Forelimb muscle (tissue), 1 donor: ENCODE measurements around the gene AK2. TPM values are rescaled to one million over a fixed set of nuclear protein-coding genes. Genes with fewer than 3 reads are reported as not detected.
"Not testable (repeated sequence)": the region's sequence is repeated elsewhere in the genome, so short reads cannot be mapped to it uniquely, and the experiment has no call there.

Experiments used
- DNase-seq: peaks from one replicate; pipeline ENCODE4 v3.0.0-alpha.2; 2013; ENCODE audit warnings: low read depth
- polyA plus RNA-seq: library from polyadenylated mRNA; unstranded; fragments of 120-200 nt; gene quantifications from one replicate; pipeline ENCODE4 v1.2.1, GENCODE V29; 2013; ENCODE audit not compliant: insufficient read length

Gene AK2
- polyA plus RNA-seq, 1 donor, result 124 TPM

GRCh38 chr1:33055210-33056008 is 18.7 kb upstream of the AK2 start:
- peak; percentile 62 for DNase-seq

- DNase-seq, result no peak
Observed at GRCh38 chr1:33050221-33051076, 13.8 kb upstream of the AK2 start.

DNA sequence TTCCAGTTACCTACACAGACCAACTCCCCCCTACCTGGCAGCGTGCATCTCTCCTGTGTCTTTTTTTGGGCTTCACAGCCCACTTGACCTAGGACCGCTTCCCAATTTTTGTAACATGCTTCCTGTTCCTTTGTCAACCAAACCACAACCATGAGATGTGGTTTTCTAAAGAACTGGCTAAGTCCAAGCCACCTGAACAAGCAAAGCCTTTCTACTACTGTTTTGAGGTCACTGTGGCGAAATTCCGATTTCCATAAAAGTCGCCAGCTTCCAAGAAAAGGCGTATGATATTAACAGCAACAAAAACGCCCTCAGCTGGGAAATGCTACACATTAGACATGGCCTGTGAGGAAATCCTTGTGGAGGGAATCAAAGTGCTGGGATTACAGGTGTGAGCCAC is 12.7 kb upstream of the AK2 start:
- no peak for DNase-seq

DNA sequence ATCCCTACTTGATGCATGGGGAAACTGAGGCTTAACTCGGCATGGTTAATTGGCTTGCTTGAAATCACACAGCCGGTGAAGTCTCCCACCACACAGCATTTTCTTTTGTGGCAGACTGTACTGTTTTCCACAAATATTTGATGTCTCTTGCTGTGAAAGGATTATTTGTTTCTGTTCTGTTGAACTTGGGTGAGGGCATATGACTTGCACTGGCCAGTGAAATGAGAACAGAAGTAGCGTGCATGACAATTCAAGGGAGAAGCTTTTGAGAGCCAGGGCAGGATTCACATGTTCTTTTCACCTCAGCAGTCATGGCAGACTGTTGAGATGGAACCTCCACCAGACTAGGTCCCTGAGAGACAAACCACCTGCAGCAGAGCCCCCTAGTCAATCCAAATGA is 11.7 kb upstream of the AK2 start:
- DNase-seq, result no peak

DNA sequence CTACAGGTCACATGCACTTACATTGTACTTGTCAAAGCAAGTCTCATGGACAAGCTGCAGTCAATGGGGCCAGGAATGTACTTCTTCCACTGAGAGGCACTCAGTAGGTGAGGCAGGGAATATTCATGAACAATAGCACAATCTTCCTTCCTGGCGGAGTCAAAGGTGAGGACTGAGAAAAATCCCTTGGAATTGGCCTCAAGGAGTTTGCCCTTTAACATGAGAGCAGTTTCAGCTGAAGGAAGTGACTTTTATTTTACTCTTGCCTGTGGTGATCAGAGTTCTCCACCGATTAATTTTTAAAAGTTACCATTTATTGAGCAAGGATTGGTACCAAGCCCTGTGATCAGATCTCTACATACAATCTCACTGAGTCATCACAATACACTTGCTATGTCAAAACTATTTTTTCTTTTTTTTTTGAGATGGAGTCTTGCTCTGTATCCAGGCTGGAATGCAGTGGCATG is 11.2 kb upstream of the AK2 start:
- no peak for DNase-seq

GRCh38 chr1:33047290-33047689 is 10.6 kb upstream of the AK2 start:
- no peak for DNase-seq

GRCh38 chr1:33046234-33046633 is 9.6 kb upstream of the AK2 start:
- DNase-seq, result not testable (repeated sequence)

DNA sequence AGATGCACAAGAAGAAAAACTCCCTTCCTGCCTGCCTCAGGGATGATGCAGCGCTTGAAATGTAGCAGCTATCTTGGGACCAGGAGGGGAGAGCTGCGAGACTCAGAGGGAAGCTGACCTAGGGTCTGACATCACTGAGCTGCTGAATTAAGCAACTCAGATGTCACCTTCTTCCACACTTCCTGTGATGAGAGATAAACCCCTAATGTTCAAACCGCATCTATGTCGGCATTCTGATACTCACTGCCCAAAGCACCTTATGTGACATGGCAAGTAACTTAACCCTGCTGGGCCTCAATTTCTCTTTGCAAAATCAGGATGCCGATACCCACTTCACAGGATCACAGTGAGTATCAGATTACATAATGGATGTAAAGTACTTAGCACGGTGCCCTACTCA is 9.1 kb upstream of the AK2 start:
- no peak for DNase-seq

GRCh38 chr1:33045246-33045645 is 8.6 kb upstream of the AK2 start:
- DNase-seq, result no peak

DNA sequence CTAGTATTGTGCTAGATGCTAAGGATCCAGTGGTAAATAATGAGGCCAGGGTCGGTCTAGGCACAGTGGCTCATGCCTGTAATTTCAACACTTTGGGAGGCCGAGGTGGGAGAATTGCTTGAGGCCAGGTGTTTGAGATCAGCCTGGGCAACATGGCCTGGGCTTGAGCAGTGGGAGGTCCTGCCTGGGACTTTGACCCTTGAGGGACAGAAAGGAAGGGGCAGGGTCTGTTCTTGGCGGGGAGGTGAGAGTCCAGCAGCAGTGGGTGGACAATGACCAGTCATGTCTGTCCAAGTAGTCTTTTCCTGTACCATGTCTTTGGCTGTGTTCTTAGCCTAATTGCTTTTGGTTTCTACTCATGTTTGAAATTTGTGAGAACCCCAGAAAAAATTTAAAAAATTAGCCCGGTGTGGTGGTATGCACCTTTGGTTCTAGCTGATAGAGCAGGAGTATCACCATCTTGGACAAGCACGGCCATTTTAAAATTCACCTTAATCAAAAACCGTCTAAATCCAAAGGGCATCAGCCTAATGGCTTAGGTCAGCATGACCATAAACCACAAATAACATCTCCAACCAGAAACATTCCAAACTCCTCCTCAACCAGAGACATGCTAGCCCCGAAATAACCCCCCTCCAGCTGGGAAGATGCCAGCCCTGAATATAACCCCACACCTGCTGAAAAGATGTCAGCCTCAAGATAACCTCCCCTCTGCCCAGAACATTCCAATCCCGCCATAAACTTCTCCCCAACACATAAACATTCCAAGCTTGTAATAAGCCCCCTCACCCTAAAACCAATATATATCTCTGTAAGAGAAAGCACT is 6.8 kb upstream of the AK2 start:
- DNase-seq, result no peak

DNA sequence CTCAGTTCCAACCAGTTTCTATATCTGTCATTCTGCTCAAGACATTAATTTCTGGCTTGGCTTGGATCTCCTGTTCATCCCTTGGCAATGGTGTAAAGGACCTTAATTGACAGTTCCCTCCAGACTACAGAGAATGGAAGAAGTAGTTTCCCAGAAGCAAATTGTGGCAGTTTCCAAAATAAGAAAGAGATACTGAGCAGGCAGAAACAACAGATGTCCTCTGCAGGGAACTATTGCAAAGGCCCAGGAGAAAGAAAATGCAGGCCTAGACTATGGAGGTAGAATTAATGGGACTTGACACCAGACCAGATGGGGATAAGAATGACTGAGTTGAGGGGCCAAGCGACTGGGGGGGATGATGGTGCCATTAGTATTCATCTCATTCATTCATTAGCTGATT is 6.1 kb upstream of the AK2 start:
- DNase-seq, result no peak

DNA sequence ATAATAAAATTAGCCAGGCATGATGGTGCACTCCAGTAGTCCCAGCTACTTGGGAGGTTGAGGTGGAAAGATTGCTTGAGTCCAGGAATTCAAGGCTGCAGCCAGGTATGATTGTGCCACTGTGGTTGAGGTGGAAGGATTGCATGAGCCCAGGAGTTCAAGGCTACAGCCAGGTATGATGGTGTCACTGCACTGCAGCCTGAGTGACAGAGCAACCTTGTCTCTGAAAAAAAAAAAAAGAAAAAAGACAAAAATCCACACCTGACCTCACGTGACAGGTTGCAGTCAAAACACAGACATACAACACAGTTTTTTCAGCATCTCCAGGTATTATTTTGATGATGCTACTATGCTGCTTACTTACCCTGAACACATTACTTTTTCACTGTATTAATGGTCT is 4.3 kb upstream of the AK2 start:
- no peak for DNase-seq

- DNase-seq, result no peak
Observed at GRCh38 chr1:33039840-33040239, 3.2 kb upstream of the AK2 start.

DNA sequence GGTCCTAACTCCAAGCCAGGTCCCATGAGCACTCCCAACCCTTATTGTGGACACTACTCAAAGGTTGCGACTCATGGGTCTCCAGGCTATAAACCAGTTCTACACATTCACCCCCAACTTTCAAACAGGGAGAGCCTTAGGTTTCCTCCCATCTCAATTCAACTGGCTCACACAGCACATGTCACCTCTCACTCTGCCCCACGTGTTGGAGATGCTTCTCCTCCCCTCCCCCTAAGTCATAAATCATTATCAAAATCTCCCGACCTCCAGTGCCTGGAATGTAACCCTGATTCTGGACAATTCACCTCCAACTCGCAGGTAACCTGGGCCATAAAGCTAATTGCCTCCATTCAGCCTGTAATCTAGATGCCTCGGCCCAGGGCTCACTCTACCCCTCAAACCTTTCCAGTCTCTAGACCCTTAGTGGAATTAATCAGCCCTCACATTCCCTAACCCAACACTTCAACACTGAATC is 595 bp downstream of the AK2 start:
- no peak for DNase-seq

DNA sequence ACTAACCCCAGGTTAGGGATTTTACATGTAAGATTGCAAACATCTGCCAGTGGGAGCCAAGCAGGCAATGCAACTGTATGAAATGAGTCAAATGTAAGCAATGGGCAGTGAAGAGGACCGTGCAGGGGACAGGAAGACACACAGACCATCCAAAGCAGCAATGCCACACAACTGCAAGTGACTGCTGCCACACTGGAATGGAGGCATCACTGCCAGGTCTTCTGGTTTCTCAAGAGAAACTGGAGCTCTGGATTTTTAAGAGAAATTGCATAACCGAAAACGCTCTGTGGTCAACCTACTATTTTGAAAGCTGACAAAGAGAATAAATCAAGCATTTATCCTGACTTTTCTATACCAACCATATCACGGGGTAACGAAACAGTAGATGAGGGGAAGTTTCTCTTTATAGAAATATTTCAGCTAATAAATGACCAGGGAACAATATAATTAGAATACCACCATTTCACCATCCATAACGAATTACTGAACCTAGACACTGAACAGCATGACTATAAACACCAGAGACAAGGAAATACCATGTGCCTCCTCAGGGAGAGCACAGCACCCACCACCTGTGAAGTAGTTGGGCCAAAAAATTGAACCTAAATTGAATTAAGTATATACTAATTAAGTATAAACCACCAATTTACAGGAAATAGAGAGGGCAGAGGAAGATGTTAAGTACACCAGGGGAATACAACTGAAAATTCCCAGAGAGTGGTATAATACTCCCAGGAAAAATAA is 4.4 kb downstream of the AK2 start:
- no peak for DNase-seq

DNA sequence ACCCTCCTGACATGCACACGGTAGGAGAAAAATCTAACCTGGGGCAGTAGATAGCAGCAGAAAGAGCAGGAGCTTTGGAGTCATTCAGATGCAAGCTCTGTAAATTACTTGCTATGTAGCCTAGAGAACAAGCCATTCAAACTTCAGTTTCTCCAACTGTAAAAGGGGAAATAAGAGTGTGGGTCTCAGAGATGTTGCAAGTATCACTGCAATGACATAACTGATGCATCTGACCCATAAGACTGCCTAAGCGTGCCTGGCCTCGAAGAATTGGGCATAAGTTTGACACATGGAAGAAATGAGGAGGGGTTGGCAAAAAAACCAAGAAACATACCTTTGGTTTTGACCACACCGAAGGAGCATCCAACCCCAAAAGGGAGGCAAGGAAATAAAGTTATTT is 5.2 kb downstream of the AK2 start:
- no peak for DNase-seq

DNA sequence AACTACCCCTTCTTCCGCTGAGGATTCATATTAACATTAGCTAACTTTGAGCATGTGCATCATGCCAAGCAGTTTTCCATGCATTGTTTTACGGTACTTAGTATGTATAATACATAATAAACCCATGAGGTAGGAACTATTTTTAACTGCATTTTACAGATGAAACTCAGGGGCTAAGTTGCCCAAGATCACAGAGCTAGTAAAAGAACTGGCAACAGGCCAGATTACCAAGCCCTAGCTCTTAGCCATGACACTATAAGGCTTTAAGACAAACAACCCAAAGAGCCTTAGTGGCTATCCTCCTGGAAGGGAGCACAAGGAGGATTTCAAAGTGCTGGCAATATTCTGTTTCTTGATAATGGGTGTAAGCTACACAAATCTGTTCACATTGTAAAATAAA is 6.1 kb downstream of the AK2 start:
- DNase-seq, result no peak

- no peak for DNase-seq
Observed at GRCh38 chr1:33029921-33030320, 6.8 kb downstream of the AK2 start.

- DNase-seq, result no peak
Observed at GRCh38 chr1:33029209-33029608, 7.5 kb downstream of the AK2 start.

GRCh38 chr1:33025761-33026160 is 10.9 kb downstream of the AK2 start:
- no peak for DNase-seq

DNA sequence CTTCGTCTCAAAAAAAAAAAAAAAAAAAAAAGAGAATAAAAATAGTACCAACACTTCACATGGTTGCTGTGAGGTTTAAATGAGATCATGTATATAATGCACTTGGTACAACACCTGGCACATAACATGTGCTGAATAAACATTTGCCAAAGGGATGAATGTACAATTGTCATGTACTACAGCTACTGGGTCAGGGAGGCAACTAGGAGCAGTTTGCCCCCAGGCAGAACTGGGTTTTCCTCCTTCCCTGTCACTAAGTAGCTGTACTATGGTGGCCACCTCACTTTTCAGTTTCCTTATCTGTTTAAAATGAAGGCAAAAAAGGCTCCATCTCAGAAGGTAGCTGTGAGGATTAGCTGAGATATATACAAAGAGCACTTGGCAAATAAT is 11.5 kb downstream of the AK2 start:
- DNase-seq, result no peak
